Measurements from ENCODE around the gene PKP2.

The PKP2 gene

GRCh38 chr12:32828552-32828951 lies 68.0 kb downstream of the PKP2 start:
- H3K4me2 ChIP-seq (ENCODE audit: low read length) = no peak overlapping the region
- no peaks in the 10 kb centered on the region for H3K36me3 ChIP-seq (ENCODE audit: insufficient read depth, low read length)
- H3K27ac ChIP-seq (ENCODE audit: low read depth, low read length, poor library complexity, severe bottlenecking) = no peak overlapping the region
- H3K4me1 ChIP-seq (ENCODE audit: insufficient read depth, low read length, severe bottlenecking) = no peaks in the 10 kb centered on the region
- no peaks in the 10 kb centered on the region for H3K9me3 ChIP-seq (ENCODE audit: low read length)
- H2AFZ ChIP-seq (ENCODE audit: low read length) = no peak overlapping the region
- no peaks in the 10 kb centered on the region for H4K20me1 ChIP-seq (ENCODE audit: insufficient read depth, low read length)
- TF ChIP-seq EZH2 (IDR thresholded peaks at IDR 0.05; ENCODE audit: borderline replicate concordance, low read length) = no peak
- no peaks in the 10 kb centered on the region for H3F3A ChIP-seq (ENCODE audit: insufficient read depth, low read length)
- no peak overlapping the region for H3K9ac ChIP-seq (ENCODE audit: low read length)
- H3K9me2 ChIP-seq (ENCODE audit: low read depth, low read length) = no peaks in the 10 kb centered on the region
- no peak overlapping the region for H3K4me3 ChIP-seq (ENCODE audit: low read depth, low read length, poor library complexity, severe bottlenecking)
- H3K27me3 ChIP-seq (ENCODE audit: insufficient read depth, low read length) = no peaks in the 10 kb centered on the region
- H3K79me2 ChIP-seq (ENCODE audit: insufficient read depth, low read length) = no peaks in the 10 kb centered on the region

- Histone ChIP-seq H3K9me3 (ENCODE audit: low read length) (no peaks in the 10 kb centered on the region), H3K9ac (ENCODE audit: low read length) (no peak overlapping the region), H3K27ac (ENCODE audit: low read depth, low read length, poor library complexity, severe bottlenecking) (no peak overlapping the region), H3K4me3 (ENCODE audit: low read depth, low read length, poor library complexity, severe bottlenecking) (no peak overlapping the region), H3K79me2 (ENCODE audit: insufficient read depth, low read length) (no peaks in the 10 kb centered on the region), H3F3A (ENCODE audit: insufficient read depth, low read length) (no peaks in the 10 kb centered on the region), H3K4me2 (ENCODE audit: low read length) (no peak overlapping the region), H4K20me1 (ENCODE audit: insufficient read depth, low read length) (no peaks in the 10 kb centered on the region), H2AFZ (ENCODE audit: low read length) (no peak overlapping the region), H3K36me3 (ENCODE audit: insufficient read depth, low read length) (no peaks in the 10 kb centered on the region), H3K9me2 (ENCODE audit: low read depth, low read length) (no peaks in the 10 kb centered on the region), H3K4me1 (ENCODE audit: insufficient read depth, low read length, severe bottlenecking) (no peaks in the 10 kb centered on the region), H3K27me3 (ENCODE audit: insufficient read depth, low read length) (no peaks in the 10 kb centered on the region)
- TF ChIP-seq CTCF (IDR thresholded peaks at IDR 0.05; ENCODE audit: low read length) (no peak), EZH2 (IDR thresholded peaks at IDR 0.05; ENCODE audit: borderline replicate concordance, low read length) (no peak)
Measured at GRCh38 chr12:32828120-32828519, 68.5 kb downstream of the PKP2 start.

GRCh38 chr12:32826807-32827412 lies 69.7 kb downstream of the PKP2 start:
- TF ChIP-seq EZH2 (IDR thresholded peaks at IDR 0.05; ENCODE audit: borderline replicate concordance, low read length) (no peak), CTCF (IDR thresholded peaks at IDR 0.05; ENCODE audit: low read length) (no peak)

GRCh38 chr12:32824596-32824995 lies 72.0 kb downstream of the PKP2 start:
- Histone ChIP-seq H3K27ac (ENCODE audit: low read depth, low read length, poor library complexity, severe bottlenecking) (no peak overlapping the region), H3K9me3 (ENCODE audit: low read length) (no peaks in the 10 kb centered on the region), H3K36me3 (ENCODE audit: insufficient read depth, low read length) (no peaks in the 10 kb centered on the region), H3K9me2 (ENCODE audit: low read depth, low read length) (no peaks in the 10 kb centered on the region), H3K4me2 (ENCODE audit: low read length) (no peak overlapping the region), H3K27me3 (ENCODE audit: insufficient read depth, low read length) (no peaks in the 10 kb centered on the region), H4K20me1 (ENCODE audit: insufficient read depth, low read length) (no peaks in the 10 kb centered on the region), H3K4me3 (ENCODE audit: low read depth, low read length, poor library complexity, severe bottlenecking) (no peak overlapping the region), H3K9ac (ENCODE audit: low read length) (no peak overlapping the region), H3K79me2 (ENCODE audit: insufficient read depth, low read length) (no peaks in the 10 kb centered on the region), H2AFZ (ENCODE audit: low read length) (no peak overlapping the region), H3F3A (ENCODE audit: insufficient read depth, low read length) (no peaks in the 10 kb centered on the region), H3K4me1 (ENCODE audit: insufficient read depth, low read length, severe bottlenecking) (no peaks in the 10 kb centered on the region)
- TF ChIP-seq CTCF (IDR thresholded peaks at IDR 0.05; ENCODE audit: low read length) = no peak
- TF ChIP-seq EZH2 (IDR thresholded peaks at IDR 0.05; ENCODE audit: borderline replicate concordance, low read length) = no peak

More at GRCh38 chr12:32826807-32827412, 69.7 kb downstream of the PKP2 start:
- H3K79me2 ChIP-seq (ENCODE audit: insufficient read depth, low read length) = no peaks in the 10 kb centered on the region
- H4K20me1 ChIP-seq (ENCODE audit: insufficient read depth, low read length) = no peaks in the 10 kb centered on the region
- no peak overlapping the region for H3K9ac ChIP-seq (ENCODE audit: low read length)
- no peaks in the 10 kb centered on the region for H3K27me3 ChIP-seq (ENCODE audit: insufficient read depth, low read length)
- H3K9me3 ChIP-seq (ENCODE audit: low read length) = no peaks in the 10 kb centered on the region
- no peak overlapping the region for H3K27ac ChIP-seq (ENCODE audit: low read depth, low read length, poor library complexity, severe bottlenecking)
- no peaks in the 10 kb centered on the region for H3K36me3 ChIP-seq (ENCODE audit: insufficient read depth, low read length)
- no peaks in the 10 kb centered on the region for H3F3A ChIP-seq (ENCODE audit: insufficient read depth, low read length)
- H3K4me2 ChIP-seq (ENCODE audit: low read length) = no peak overlapping the region
- no peaks in the 10 kb centered on the region for H3K9me2 ChIP-seq (ENCODE audit: low read depth, low read length)
- H3K4me3 ChIP-seq (ENCODE audit: low read depth, low read length, poor library complexity, severe bottlenecking) = no peak overlapping the region
- H3K4me1 ChIP-seq (ENCODE audit: insufficient read depth, low read length, severe bottlenecking) = no peaks in the 10 kb centered on the region
- no peak overlapping the region for H2AFZ ChIP-seq (ENCODE audit: low read length)
